PC-9 (cell line): Measurements from ENCODE around the gene AZU1. TPM values are rescaled to one million over a fixed set of nuclear protein-coding genes. Genes with fewer than 3 reads are reported as not detected.

Experiments
- BruUV-seq: library from RNA; stranded (reverse); fragments of 400-500 nt; replicated peaks from 2 replicates; lab custom pipeline; 2021; lab: Mats Ljungman, UMichigan
- CTCF ChIA-PET: fragments of 300-600 bp; sonication (Branson Sonifier 250); formaldehyde crosslinking; loops from one replicate; lab custom pipeline; 2022; ENCODE audit warnings: antibody characterized with exemption; lab: Charles Lee
- POLR2A ChIA-PET: fragments of 300-600 bp; sonication (Branson Sonifier 250); formaldehyde crosslinking; loops from one replicate; lab custom pipeline; 2022; ENCODE audit warnings: antibody characterized with exemption; ENCODE audit not compliant: unreplicated experiment; lab: Charles Lee
- DNase-seq, 2 experiments: peaks; one replicate each; pipeline versions ENCODE4 v3.0.0 to v3.0.0-alpha.2; 2015 to 2022; ENCODE audit warnings: mixed read lengths in 1 of 2
- H2AFZ ChIP-seq: fragments of 200-600 bp; sonication (generic); 2 replicates; pipeline ENCODE4 v1.8.1; 2017; ENCODE audit warnings: antibody characterized with exemption
- H3F3A ChIP-seq: fragments of 200-600 bp; sonication (generic); 2 replicates; pipeline ENCODE4 v1.8.1; 2017; ENCODE audit warnings: antibody characterized with exemption, mild to moderate bottlenecking, low read depth; ENCODE audit not compliant: insufficient read depth
- H3K27ac ChIP-seq: fragments of 200-600 bp; sonication (generic); 2 replicates; pipeline ENCODE4 v1.6.1; 2016; ENCODE audit warnings: mixed run types
- H3K27me3 ChIP-seq: fragments of 200-600 bp; sonication (generic); 2 replicates; pipeline ENCODE4 v1.6.1; 2016; ENCODE audit warnings: low read depth, mixed run types; ENCODE audit not compliant: insufficient read depth
- H3K36me3 ChIP-seq: fragments of 200-600 bp; sonication (generic); 2 replicates; pipeline ENCODE4 v1.6.1; 2016; ENCODE audit warnings: low read depth, mixed run types
- H3K4me1 ChIP-seq: fragments of 200-600 bp; sonication (generic); replicated peaks from 2 replicates; pipeline ENCODE4 v1.6.1; 2016; ENCODE audit warnings: mixed run types; ENCODE audit not compliant: insufficient read depth
- H3K4me2 ChIP-seq: fragments of 200-600 bp; sonication (generic); 2 replicates; pipeline ENCODE4 v1.6.1; 2017; ENCODE audit warnings: mixed run types
- H3K4me3 ChIP-seq: fragments of 200-600 bp; sonication (generic); 2 replicates; pipeline ENCODE4 v1.6.1; 2016; ENCODE audit warnings: mixed run types
- H3K79me2 ChIP-seq: fragments of 200-600 bp; sonication (generic); 2 replicates; pipeline ENCODE4 v1.6.1; 2017; ENCODE audit warnings: low read depth, mixed run types
- H3K9me2 ChIP-seq: fragments of 200-600 bp; sonication (generic); 2 replicates; pipeline ENCODE4 v1.8.1; 2017; ENCODE audit warnings: mild to moderate bottlenecking; ENCODE audit not compliant: insufficient read depth
- H3K9me3 ChIP-seq: fragments of 200-600 bp; sonication (generic); 2 replicates; pipeline ENCODE4 v1.8.1; 2016; ENCODE audit warnings: low read depth; ENCODE audit not compliant: insufficient read depth
- H4K20me1 ChIP-seq: fragments of 200-600 bp; sonication (generic); 2 replicates; pipeline ENCODE4 v1.8.1; 2017; ENCODE audit not compliant: insufficient read depth
- EZH2 ChIP-seq: fragments of 200-600 bp; sonication (generic); IDR thresholded peaks from 2 replicates; pipeline ENCODE4 v1.8.0; 2017; ENCODE audit warnings: antibody characterized with exemption, low read depth
- intact Hi-C: fragments of 100-400 bp; cut with micrococcal nuclease; formaldehyde crosslinking; loops from one replicate; pipeline ENCODE4 v1.10.0; 2022; ENCODE audit not compliant: unreplicated experiment
- total RNA-seq: library from RNA; stranded (reverse); gene quantifications from 2 replicates; pipeline ENCODE4 v1.2.3, GENCODE V29; 2021
- TF ChIP-seq, protein P1 (sequence below): fragments of 200-600 bp; sonication (generic); conservative IDR thresholded peaks from 2 replicates; pipeline ENCODE4 v1.6.1; 2017; ENCODE audit warnings: mixed run types, antibody characterized with exemption, mild to moderate bottlenecking, moderate library complexity

Gene AZU1
- total RNA-seq, 1 experiment from 2014 or later: not detected

- no peaks in the 10 kb centered on the region for H3K27me3 ChIP-seq
- H3K4me1 ChIP-seq: no peaks in the 10 kb centered on the region
- TF ChIP-seq, protein P1, sequence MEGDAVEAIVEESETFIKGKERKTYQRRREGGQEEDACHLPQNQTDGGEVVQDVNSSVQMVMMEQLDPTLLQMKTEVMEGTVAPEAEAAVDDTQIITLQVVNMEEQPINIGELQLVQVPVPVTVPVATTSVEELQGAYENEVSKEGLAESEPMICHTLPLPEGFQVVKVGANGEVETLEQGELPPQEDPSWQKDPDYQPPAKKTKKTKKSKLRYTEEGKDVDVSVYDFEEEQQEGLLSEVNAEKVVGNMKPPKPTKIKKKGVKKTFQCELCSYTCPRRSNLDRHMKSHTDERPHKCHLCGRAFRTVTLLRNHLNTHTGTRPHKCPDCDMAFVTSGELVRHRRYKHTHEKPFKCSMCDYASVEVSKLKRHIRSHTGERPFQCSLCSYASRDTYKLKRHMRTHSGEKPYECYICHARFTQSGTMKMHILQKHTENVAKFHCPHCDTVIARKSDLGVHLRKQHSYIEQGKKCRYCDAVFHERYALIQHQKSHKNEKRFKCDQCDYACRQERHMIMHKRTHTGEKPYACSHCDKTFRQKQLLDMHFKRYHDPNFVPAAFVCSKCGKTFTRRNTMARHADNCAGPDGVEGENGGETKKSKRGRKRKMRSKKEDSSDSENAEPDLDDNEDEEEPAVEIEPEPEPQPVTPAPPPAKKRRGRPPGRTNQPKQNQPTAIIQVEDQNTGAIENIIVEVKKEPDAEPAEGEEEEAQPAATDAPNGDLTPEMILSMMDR: no peak
- TF ChIP-seq EZH2: no peak
- H3K4me3 ChIP-seq: no peak overlapping the region
- H2AFZ ChIP-seq: no peak overlapping the region
- H3K36me3 ChIP-seq: peaks cover 10% of the 10 kb centered on the region
- ChIA-PET POLR2A (no interaction called here), CTCF (no interaction called here)
- peaks cover 46% of the 10 kb centered on the region for H3F3A ChIP-seq
- no peaks in the 10 kb centered on the region for H3K9me3 ChIP-seq
- no peak overlapping the region for H3K27ac ChIP-seq
- H4K20me1 ChIP-seq: peaks cover 57% of the 10 kb centered on the region
- H3K9me2 ChIP-seq: no peaks in the 10 kb centered on the region
- TSS peak; percentile 15 for BruUV-seq
- intact Hi-C loops: no loop called here
- no peak overlapping the region for H3K4me2 ChIP-seq
- no peak for DNase-seq
- H3K79me2 ChIP-seq: peaks cover 32% of the 10 kb centered on the region
Observed at GRCh38 chr19:810883-811489, 16.7 kb upstream of the AZU1 start.

- H3K79me2 ChIP-seq: peaks cover 29% of the 10 kb centered on the region
- intact Hi-C loops: no loop called here
- no peaks in the 10 kb centered on the region for H3K9me2 ChIP-seq
- ChIA-PET CTCF (no interaction called here), POLR2A (no interaction called here)
- no TSS peak for BruUV-seq
- H3K4me2 ChIP-seq: no peak overlapping the region
- DNase-seq: no peak
- no peak overlapping the region for H3K27ac ChIP-seq
- H2AFZ ChIP-seq: no peak overlapping the region
- no peak overlapping the region for H3K4me3 ChIP-seq
- H4K20me1 ChIP-seq: peaks cover 51% of the 10 kb centered on the region
- TF ChIP-seq EZH2: no peak
- TF ChIP-seq, protein P1: no peak
- H3K36me3 ChIP-seq: peaks cover 10% of the 10 kb centered on the region
- peaks cover 46% of the 10 kb centered on the region for H3F3A ChIP-seq
- no peaks in the 10 kb centered on the region for H3K4me1 ChIP-seq
- H3K9me3 ChIP-seq: no peaks in the 10 kb centered on the region
- H3K27me3 ChIP-seq: no peaks in the 10 kb centered on the region
Observed at GRCh38 chr19:811506-812048, 16.1 kb upstream of the AZU1 start.

- intact Hi-C loops: no loop called here
- H3K4me3 ChIP-seq: no peak overlapping the region
- H3K27ac ChIP-seq: no peak overlapping the region
- H3K4me1 ChIP-seq: no peaks in the 10 kb centered on the region
- peaks cover 45% of the 10 kb centered on the region for H4K20me1 ChIP-seq
- POLR2A ChIA-PET: no interaction called here
- H3K27me3 ChIP-seq: no peaks in the 10 kb centered on the region
- no peaks in the 10 kb centered on the region for H3K9me2 ChIP-seq
- H2AFZ ChIP-seq: no peak overlapping the region
- DNase-seq: no peak
- no peak overlapping the region for H3K4me2 ChIP-seq
- H3K79me2 ChIP-seq: peaks cover 23% of the 10 kb centered on the region
- H3F3A ChIP-seq: peaks cover 44% of the 10 kb centered on the region
- peaks cover 10% of the 10 kb centered on the region; the same call in 1 of the 2 replicates for H3K36me3 ChIP-seq
- no peaks in the 10 kb centered on the region for H3K9me3 ChIP-seq
- BruUV-seq: no TSS peak
- CTCF ChIA-PET: no interaction called here
- TF ChIP-seq, protein P1: no peak
- no peak for TF ChIP-seq EZH2
Observed at GRCh38 chr19:812049-812746, 15.4 kb upstream of the AZU1 start.
